Activated naive CD4-positive, alpha-beta T cell treated with anti-CD3 and anti-CD28 coated beads, Interleukin-2, amount 10 ng/mL, durations not matched to agents 7 days and 5 days (primary cell): ENCODE measurements around the gene ARHGAP40.

ENCODE experiments used
- CTCF ChIA-PET: fragments of 350-600 bp; sonication (Branson Sonifier 250); formaldehyde crosslinking; loops from one replicate; lab custom pipeline; 2021; ENCODE audit warnings: antibody characterized with exemption; lab: Charles Lee
- DNase-seq: peaks from one replicate; pipeline ENCODE4 v3.0.0-alpha.2; 2020
- H3K27ac Mint-ChIP-seq: one replicate; pipeline ENCODE4 v1.8.0; 2021; ENCODE audit warnings: mild to moderate bottlenecking, moderate library complexity, mixed read lengths
- H3K27me3 Mint-ChIP-seq: one replicate; pipeline ENCODE4 v1.8.0; 2021; ENCODE audit warnings: mild to moderate bottlenecking, mixed read lengths
- H3K36me3 Mint-ChIP-seq: one replicate; pipeline ENCODE4 v1.8.0; 2021; ENCODE audit warnings: mixed read lengths
- H3K4me1 Mint-ChIP-seq: one replicate; pipeline ENCODE4 v1.8.0; 2021; ENCODE audit warnings: mixed read lengths
- H3K4me3 Mint-ChIP-seq: one replicate; pipeline ENCODE4 v1.8.0; 2021; ENCODE audit warnings: mild to moderate bottlenecking, moderate library complexity, mixed read lengths
- H3K9me3 Mint-ChIP-seq: one replicate; pipeline ENCODE4 v1.8.0; 2021; ENCODE audit warnings: mixed read lengths

ARHGAP40 gene

GRCh38 chr20:38617830-38618196 lies 16.2 kb downstream of the ARHGAP40 start:
- Mint-ChIP-seq H3K9me3 (no peaks in the 10 kb centered on the region), H3K4me1 (no peaks in the 10 kb centered on the region), H3K36me3 (no peaks in the 10 kb centered on the region), H3K27ac (no peak overlapping the region), H3K4me3 (no peak overlapping the region), H3K27me3 (peaks cover 50% of the 10 kb centered on the region)
- CTCF ChIA-PET, result no interaction called here
- DNase-seq, result no peak

- CTCF ChIA-PET, result interaction anchor here (1.3 kb wide), 1 partner anchor 21 kb away, joined by 3 read pairs; no protein-coding TSS in a partner anchor
- Mint-ChIP-seq H3K27ac (no peak overlapping the region), H3K9me3 (no peaks in the 10 kb centered on the region), H3K36me3 (no peaks in the 10 kb centered on the region), H3K27me3 (peaks cover 48% of the 10 kb centered on the region), H3K4me3 (no peak overlapping the region), H3K4me1 (no peaks in the 10 kb centered on the region)
- no peak for DNase-seq
Measured at GRCh38 chr20:38620441-38620840, 18.8 kb downstream of the ARHGAP40 start.

- H3K36me3 Mint-ChIP-seq, result no peaks in the 10 kb centered on the region
- no peaks in the 10 kb centered on the region for H3K4me1 Mint-ChIP-seq
- H3K4me3 Mint-ChIP-seq, result no peak overlapping the region
- CTCF ChIA-PET, result interaction anchor here (0.6 kb wide), 1 partner anchor 109 kb away, joined by 4 read pairs; no protein-coding TSS in a partner anchor
- peaks cover 32% of the 10 kb centered on the region for H3K27me3 Mint-ChIP-seq
- DNase-seq, result no peak
- H3K27ac Mint-ChIP-seq, result no peak overlapping the region
- no peaks in the 10 kb centered on the region for H3K9me3 Mint-ChIP-seq
Measured at GRCh38 chr20:38623061-38623460, 21.5 kb downstream of the ARHGAP40 start.

- H3K4me3 Mint-ChIP-seq, result no peak overlapping the region
- CTCF ChIA-PET, result no interaction called here
- H3K27ac Mint-ChIP-seq, result no peak overlapping the region
- H3K9me3 Mint-ChIP-seq, result no peaks in the 10 kb centered on the region
- peaks cover 33% of the 10 kb centered on the region for H3K27me3 Mint-ChIP-seq
- DNase-seq, result no peak
- no peaks in the 10 kb centered on the region for H3K4me1 Mint-ChIP-seq
- H3K36me3 Mint-ChIP-seq, result no peaks in the 10 kb centered on the region
Measured at GRCh38 chr20:38624084-38624483, 22.5 kb downstream of the ARHGAP40 start.

GRCh38 chr20:38625896-38626295 lies 24.3 kb downstream of the ARHGAP40 start:
- Mint-ChIP-seq H3K9me3 (no peaks in the 10 kb centered on the region), H3K27ac (no peak overlapping the region), H3K27me3 (peaks cover 33% of the 10 kb centered on the region), H3K4me1 (no peaks in the 10 kb centered on the region), H3K36me3 (no peaks in the 10 kb centered on the region), H3K4me3 (no peak overlapping the region)
- CTCF ChIA-PET, result no interaction called here
- no peak for DNase-seq

GRCh38 chr20:38626921-38627659 lies 25.5 kb downstream of the ARHGAP40 start:
- no peaks in the 10 kb centered on the region for H3K9me3 Mint-ChIP-seq
- no peak overlapping the region for H3K27ac Mint-ChIP-seq
- no peak overlapping the region for H3K4me3 Mint-ChIP-seq
- no peaks in the 10 kb centered on the region for H3K36me3 Mint-ChIP-seq
- no peak for DNase-seq
- peaks cover 38% of the 10 kb centered on the region for H3K27me3 Mint-ChIP-seq
- CTCF ChIA-PET, result no interaction called here
- H3K4me1 Mint-ChIP-seq, result no peaks in the 10 kb centered on the region

GRCh38 chr20:38628580-38629470 lies 27.2 kb downstream of the ARHGAP40 start:
- no peak overlapping the region for H3K27ac Mint-ChIP-seq
- H3K9me3 Mint-ChIP-seq, result no peaks in the 10 kb centered on the region
- H3K36me3 Mint-ChIP-seq, result no peaks in the 10 kb centered on the region
- no peak overlapping the region for H3K4me3 Mint-ChIP-seq
- no peak for DNase-seq
- peaks cover 31% of the 10 kb centered on the region for H3K27me3 Mint-ChIP-seq
- CTCF ChIA-PET, result no interaction called here
- peaks cover 2% of the 10 kb centered on the region for H3K4me1 Mint-ChIP-seq

- Mint-ChIP-seq H3K27ac (no peak overlapping the region), H3K27me3 (peaks cover 37% of the 10 kb centered on the region), H3K36me3 (no peaks in the 10 kb centered on the region), H3K4me1 (peaks cover 2% of the 10 kb centered on the region), H3K9me3 (no peaks in the 10 kb centered on the region), H3K4me3 (no peak overlapping the region)
- no peak for DNase-seq
- CTCF ChIA-PET, result no interaction called here
Measured at GRCh38 chr20:38629979-38630378, 28.4 kb downstream of the ARHGAP40 start.

- Mint-ChIP-seq H3K9me3 (no peaks in the 10 kb centered on the region), H3K4me3 (no peak overlapping the region), H3K27me3 (peaks cover 39% of the 10 kb centered on the region), H3K27ac (no peak overlapping the region), H3K4me1 (peaks cover 2% of the 10 kb centered on the region), H3K36me3 (no peaks in the 10 kb centered on the region)
- CTCF ChIA-PET, result no interaction called here
- DNase-seq, result no peak
Measured at GRCh38 chr20:38630727-38631126, 29.1 kb downstream of the ARHGAP40 start.

GRCh38 chr20:38631155-38632022 lies 29.8 kb downstream of the ARHGAP40 start:
- no peak overlapping the region for H3K27ac Mint-ChIP-seq
- peaks cover 2% of the 10 kb centered on the region for H3K4me1 Mint-ChIP-seq
- no peak overlapping the region for H3K4me3 Mint-ChIP-seq
- DNase-seq, result no peak
- no peaks in the 10 kb centered on the region for H3K9me3 Mint-ChIP-seq
- CTCF ChIA-PET, result interaction anchor here (2.4 kb wide), 1 partner anchor 10 kb away, joined by 7 read pairs; no protein-coding TSS in a partner anchor
- H3K36me3 Mint-ChIP-seq, result no peaks in the 10 kb centered on the region
- H3K27me3 Mint-ChIP-seq, result peaks cover 42% of the 10 kb centered on the region

GRCh38 chr20:38633577-38634093 lies 32.0 kb downstream of the ARHGAP40 start:
- H3K36me3 Mint-ChIP-seq, result no peaks in the 10 kb centered on the region
- no peak overlapping the region for H3K4me3 Mint-ChIP-seq

GRCh38 chr20:38635721-38636288 lies 34.2 kb downstream of the ARHGAP40 start:
- CTCF ChIA-PET, result interaction anchor here (0.7 to 1.1 kb wide), 2 partner anchors 10 to 413 kb away, joined by 3 read pairs; no protein-coding TSS in a partner anchor
- Mint-ChIP-seq H3K4me1 (peaks cover 2% of the 10 kb centered on the region), H3K4me3 (no peak overlapping the region), H3K36me3 (no peaks in the 10 kb centered on the region), H3K27ac (no peak overlapping the region), H3K9me3 (no peaks in the 10 kb centered on the region), H3K27me3 (peaks cover 59% of the 10 kb centered on the region)
- no peak for DNase-seq

More at GRCh38 chr20:38633577-38634093, 32.0 kb downstream of the ARHGAP40 start:
- Mint-ChIP-seq H3K4me1 (peaks cover 2% of the 10 kb centered on the region), H3K27me3 (peaks cover 54% of the 10 kb centered on the region), H3K9me3 (no peaks in the 10 kb centered on the region), H3K27ac (no peak overlapping the region)
- DNase-seq, result peak; percentile 67
- CTCF ChIA-PET, result interaction anchor here (0.6 to 2.4 kb wide), 12 partner anchors 9 to 416 kb away, joined by 3 to 13 read pairs (median 4); partner anchors contain the start of gene ACTR5

GRCh38 chr20:38640521-38640920 lies 38.9 kb downstream of the ARHGAP40 start:
- CTCF ChIA-PET, result no interaction called here
- no peaks in the 10 kb centered on the region for H3K9me3 Mint-ChIP-seq
- H3K4me1 Mint-ChIP-seq, result no peaks in the 10 kb centered on the region
- H3K27me3 Mint-ChIP-seq, result peaks cover 67% of the 10 kb centered on the region
- H3K27ac Mint-ChIP-seq, result no peak overlapping the region
- DNase-seq, result no peak
- H3K4me3 Mint-ChIP-seq, result no peak overlapping the region
- H3K36me3 Mint-ChIP-seq, result no peaks in the 10 kb centered on the region
